NOMO-1 (cell line): ENCODE results near the gene HSPH1.
A peak's percentile ranks its signal among the peaks of the same experiment; 100 is the strongest.
"Not testable (repeated sequence)": the region's sequence is repeated elsewhere in the genome, so short reads cannot be mapped to it uniquely, and the experiment has no call there.

Source experiments
- DNase-seq, 2 experiments: peaks; one replicate each; lab custom pipeline; 2025; ENCODE audit not compliant: unreplicated experiment in 2 of 2; lab: John Stamatoyannopoulos, UW

Gene HSPH1

DNA sequence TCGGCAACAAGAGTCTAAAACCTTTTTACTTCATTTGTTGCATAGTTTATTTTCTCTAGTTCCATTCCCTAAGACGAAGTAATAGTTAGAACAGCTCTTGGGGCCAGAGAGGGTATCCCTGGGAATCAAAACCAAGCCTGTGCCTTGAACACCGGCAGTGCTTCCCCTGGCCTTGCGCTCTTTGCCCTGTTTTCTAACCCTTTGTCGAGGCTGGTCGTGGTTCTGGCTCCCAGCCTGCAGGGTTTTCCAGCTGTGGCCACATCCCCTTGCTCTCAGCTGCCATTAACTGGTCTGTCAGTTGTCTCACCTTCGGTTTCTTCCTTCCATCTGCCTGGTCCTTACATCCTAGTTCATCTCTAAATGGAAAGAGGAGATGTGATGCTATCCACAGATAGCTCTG lies 61.0 kb downstream of the HSPH1 start:
- DNase-seq, result no peak

DNA sequence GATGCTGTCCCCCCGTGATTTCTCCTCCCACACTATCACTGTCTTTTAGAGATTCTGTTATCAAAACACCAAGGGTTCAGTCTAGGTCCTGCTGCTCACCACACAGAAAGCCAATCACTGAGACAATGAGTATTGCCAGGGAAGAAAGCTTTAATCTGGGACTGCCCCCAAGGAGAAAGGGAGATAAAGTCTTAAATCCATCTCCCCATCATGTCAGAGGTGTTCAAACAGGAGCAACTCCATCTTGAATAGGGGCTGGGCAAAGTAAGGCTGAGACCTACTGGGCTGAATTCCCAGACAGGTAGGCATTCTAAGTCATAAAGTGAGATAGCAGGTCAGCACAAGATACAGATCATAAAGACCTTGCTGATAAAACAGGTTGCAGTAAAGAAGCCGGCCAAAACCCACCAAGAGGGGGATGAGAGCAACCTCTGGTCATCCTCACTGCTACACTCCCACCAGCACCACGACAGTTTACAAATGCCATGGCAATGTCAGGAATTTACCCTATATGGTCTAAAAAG lies 63.7 kb downstream of the HSPH1 start:
- DNase-seq, result not testable (repeated sequence)

GRCh38 chr13:31096654-31097302 lies 64.9 kb downstream of the HSPH1 start:
- DNase-seq, result no peak

DNA sequence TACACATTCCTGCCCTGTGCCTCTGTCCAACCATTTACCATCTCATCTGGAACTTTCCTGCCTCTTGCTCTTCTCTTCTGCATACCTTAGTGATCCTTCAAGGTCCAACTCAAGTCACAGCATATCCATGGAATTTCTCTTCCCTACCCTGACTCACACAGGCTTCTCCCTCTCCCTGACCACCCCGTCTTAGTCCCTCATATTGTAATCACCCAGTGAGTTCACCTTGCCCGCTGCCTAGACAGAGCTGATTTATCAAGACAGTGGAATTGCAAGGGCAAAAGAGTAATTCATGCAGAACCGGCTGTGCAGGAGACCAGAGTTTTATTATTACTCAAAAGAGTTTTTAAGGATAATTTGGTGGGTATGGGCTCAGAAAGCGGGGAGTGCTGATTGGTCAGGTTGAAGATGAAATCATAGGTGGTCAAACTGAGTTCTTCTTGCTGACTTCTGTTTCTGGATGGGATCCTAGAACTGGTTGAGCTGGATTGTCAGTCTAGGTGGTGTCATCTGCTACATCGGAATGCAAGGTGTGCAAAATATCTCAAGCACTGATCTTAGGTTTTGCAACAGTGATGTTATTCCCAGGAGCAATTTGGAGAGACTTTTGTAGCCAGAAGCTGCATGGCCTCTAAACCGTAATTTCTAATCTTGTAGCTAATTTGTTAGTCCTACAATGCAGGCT lies 67.2 kb downstream of the HSPH1 start:
- DNase-seq, result no peak

DNA sequence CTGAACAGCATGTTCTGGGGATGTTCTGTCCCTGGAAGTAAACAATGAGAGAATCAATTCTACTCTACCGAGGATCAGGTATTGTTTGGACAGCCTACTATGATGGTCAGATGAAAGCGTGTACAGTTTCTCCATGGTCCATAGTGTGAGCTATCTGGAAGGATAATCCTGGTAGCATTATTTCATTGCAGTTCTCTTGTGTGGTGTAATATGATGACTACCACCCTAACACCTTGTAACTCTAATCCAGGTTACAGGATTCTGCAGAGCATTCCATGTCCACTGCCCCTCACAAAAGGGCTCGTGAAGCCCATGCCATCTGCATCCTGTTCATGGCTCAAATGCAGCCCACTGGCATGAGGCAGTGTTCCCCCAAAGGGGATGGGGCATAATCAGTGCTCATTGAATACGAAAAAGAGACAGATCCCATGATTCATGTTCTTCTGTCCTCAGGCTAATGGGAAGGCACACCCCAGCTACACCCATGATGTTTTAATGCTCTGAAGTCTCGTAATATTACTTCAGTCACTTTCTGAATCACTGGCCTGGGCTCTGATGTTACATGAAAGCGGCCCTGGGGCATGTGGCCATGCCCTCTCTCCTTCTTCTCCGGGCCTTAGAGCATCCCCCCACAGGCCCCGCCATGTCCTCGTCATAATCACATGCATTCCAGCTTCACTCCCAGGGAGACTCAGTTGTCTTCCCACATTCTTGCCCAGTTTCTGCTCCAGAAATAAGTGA lies 68.4 kb downstream of the HSPH1 start:
- no peak for DNase-seq

DNA sequence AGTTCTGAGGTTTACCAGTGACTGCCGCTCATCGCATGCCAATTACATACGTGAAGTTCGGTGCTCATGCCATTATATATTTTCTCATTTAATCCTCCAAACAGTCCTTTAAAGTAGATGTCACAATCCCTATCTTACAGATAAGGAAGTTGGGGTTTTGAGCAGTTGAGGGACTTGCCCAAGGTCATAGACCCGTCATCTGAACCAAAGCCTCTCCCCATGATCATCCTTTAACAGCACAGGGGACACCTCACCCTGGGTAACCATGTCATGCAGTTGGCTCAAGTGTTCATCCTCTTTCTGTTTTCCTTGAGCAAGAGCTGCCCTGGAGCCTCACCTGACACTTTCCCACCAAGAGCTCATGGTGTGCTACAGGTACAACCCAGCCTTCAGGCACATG lies 69.1 kb downstream of the HSPH1 start:
- DNase-seq, result peak; percentile 53 to 66

DNA sequence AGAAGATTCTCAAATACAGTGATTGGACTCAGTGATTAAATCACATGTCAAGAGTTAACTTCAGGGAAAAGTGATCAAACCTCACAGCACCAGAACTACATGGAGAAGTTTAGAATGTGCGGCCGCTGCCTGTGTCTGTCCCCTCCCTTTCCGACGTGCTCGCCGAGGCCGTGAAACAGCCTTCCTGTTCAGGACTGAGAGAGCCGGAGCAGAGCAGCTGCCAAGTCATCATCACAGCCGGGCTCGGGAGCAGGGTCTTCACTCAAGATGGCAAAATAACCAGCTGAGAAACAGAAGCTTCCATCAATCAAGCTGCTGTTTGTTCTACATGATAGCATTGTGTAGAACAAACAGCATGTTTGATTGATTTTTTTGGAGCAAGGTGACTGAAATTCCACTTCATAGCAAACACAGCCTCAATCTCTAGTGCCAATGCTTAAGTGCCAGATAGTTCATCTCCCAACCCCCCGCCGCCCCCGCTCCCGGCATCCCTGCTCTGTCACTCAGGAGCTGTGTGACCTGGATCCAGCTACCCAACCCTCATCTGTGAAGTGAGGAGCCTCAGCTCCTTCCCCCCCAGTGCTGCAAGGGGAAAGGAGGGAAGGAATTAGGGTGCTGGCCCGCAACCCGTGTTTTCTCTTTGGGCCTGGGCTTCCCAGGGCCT lies 70.6 kb downstream of the HSPH1 start:
- no peak for DNase-seq

- no peak for DNase-seq
Observed at GRCh38 chr13:31090096-31090495, 71.6 kb downstream of the HSPH1 start.

DNA sequence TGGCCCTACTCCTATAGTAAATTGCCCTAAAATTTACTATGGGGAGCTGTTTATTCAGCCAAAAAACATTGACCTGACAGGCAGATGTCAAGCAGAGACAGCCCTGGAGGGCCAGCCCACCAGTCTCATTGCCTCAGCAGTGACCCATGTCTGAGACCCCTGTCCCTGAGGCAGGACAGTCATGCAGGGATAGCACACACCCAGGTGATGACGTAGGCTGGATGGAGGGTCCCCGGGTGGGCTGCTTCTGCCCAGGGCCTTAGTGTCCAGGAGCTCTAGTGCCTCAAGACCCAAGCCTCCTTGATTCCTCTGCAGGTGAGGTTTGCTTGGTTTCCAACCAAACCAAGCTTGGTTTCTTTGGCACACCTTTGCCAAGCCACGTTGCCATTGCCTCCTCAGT lies 72.1 kb downstream of the HSPH1 start:
- DNase-seq, result no peak

DNA sequence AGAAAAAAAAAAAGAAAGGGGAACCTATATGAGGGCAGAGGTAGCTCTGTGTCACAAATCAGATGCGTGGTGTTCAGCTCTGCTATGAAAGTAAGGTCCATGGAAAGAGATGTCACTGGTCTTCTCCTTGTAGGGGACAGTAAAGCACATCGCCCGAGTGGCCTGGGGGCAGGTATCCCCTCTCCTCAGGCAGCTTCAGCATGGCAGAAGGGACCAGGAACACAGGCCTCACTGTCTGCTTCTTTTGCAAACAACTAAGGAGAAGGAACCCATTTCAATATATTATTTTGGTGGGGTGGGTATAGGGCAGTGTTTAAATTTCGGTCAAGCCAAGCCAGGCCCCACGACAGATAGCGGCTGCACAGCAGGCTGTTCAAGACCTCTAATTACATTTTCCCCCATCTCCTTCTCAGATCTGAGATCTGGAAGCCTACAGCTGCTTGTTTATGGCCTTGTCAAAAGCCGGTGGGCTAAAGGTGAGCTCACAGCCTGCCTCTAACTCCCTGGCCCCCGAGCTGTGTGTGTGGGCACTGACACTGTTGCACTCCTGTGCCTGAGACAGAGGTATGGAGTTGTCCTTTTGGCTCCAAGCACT lies 72.8 kb downstream of the HSPH1 start:
- DNase-seq, result no peak
